Hepatocyte (in vitro differentiated cells): Measurements from ENCODE around the gene APOL4.

Source experiments
- EZH2 ChIP-seq: fragments of 200-600 bp; sonication (generic); IDR thresholded peaks from 2 replicates; pipeline ENCODE4 v1.6.1; 2016; ENCODE audit warnings: antibody characterized with exemption, mild to moderate bottlenecking, borderline replicate concordance
- TF ChIP-seq, protein P1 (sequence below): fragments of 200-600 bp; sonication (generic); IDR thresholded peaks from 2 replicates; pipeline ENCODE4 v1.5.1; 2016; ENCODE audit warnings: antibody characterized with exemption, mild to moderate bottlenecking; ENCODE audit not compliant: poor library complexity

DNA sequence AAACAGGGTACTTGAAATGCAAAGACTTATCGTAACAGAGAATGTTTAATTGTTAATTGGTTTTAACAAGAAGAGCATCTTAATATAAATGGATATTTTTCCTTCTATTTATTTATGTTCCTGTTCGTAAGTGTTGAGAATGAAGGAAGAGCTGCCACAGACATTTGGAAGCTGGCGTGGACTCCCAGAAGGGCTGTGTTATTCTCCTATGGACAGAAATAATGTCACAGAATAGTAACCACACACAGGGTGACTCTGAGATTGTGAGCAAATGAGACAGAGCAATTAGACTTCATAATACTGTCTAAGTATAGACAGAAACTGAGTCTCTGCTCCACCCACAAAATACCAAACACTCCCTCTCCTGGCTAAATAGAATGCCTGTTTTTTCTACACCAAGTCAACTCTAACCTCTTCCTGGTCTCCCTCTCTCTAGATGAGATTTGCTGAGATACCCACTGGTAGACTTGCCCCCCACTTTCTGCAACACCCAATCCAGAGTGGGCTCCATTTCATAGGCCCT lies 47.1 kb downstream of the APOL4 start:
- TF ChIP-seq, protein P1, sequence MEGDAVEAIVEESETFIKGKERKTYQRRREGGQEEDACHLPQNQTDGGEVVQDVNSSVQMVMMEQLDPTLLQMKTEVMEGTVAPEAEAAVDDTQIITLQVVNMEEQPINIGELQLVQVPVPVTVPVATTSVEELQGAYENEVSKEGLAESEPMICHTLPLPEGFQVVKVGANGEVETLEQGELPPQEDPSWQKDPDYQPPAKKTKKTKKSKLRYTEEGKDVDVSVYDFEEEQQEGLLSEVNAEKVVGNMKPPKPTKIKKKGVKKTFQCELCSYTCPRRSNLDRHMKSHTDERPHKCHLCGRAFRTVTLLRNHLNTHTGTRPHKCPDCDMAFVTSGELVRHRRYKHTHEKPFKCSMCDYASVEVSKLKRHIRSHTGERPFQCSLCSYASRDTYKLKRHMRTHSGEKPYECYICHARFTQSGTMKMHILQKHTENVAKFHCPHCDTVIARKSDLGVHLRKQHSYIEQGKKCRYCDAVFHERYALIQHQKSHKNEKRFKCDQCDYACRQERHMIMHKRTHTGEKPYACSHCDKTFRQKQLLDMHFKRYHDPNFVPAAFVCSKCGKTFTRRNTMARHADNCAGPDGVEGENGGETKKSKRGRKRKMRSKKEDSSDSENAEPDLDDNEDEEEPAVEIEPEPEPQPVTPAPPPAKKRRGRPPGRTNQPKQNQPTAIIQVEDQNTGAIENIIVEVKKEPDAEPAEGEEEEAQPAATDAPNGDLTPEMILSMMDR, result no peak
- TF ChIP-seq EZH2, result no peak
